ENCODE results near the gene KAZN. TPM values are rescaled to one million over a fixed set of nuclear protein-coding genes. Genes with fewer than 3 reads are reported as not detected.

The KAZN gene
- total RNA-seq, 4 donors from 2014 or later, result 9.2 to 30.6 (median 21.2) TPM

GRCh38 chr1:15096293-15096692 is 497.8 kb downstream of the KAZN start:
- TF ChIP-seq, protein P1, sequence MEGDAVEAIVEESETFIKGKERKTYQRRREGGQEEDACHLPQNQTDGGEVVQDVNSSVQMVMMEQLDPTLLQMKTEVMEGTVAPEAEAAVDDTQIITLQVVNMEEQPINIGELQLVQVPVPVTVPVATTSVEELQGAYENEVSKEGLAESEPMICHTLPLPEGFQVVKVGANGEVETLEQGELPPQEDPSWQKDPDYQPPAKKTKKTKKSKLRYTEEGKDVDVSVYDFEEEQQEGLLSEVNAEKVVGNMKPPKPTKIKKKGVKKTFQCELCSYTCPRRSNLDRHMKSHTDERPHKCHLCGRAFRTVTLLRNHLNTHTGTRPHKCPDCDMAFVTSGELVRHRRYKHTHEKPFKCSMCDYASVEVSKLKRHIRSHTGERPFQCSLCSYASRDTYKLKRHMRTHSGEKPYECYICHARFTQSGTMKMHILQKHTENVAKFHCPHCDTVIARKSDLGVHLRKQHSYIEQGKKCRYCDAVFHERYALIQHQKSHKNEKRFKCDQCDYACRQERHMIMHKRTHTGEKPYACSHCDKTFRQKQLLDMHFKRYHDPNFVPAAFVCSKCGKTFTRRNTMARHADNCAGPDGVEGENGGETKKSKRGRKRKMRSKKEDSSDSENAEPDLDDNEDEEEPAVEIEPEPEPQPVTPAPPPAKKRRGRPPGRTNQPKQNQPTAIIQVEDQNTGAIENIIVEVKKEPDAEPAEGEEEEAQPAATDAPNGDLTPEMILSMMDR (IDR thresholded peaks at IDR 0.05), result no peak
- ATAC-seq (ENCODE audit: low FRiP score), result no peak
- DNase-seq (ENCODE audit: low spot score), result no peak

DNA sequence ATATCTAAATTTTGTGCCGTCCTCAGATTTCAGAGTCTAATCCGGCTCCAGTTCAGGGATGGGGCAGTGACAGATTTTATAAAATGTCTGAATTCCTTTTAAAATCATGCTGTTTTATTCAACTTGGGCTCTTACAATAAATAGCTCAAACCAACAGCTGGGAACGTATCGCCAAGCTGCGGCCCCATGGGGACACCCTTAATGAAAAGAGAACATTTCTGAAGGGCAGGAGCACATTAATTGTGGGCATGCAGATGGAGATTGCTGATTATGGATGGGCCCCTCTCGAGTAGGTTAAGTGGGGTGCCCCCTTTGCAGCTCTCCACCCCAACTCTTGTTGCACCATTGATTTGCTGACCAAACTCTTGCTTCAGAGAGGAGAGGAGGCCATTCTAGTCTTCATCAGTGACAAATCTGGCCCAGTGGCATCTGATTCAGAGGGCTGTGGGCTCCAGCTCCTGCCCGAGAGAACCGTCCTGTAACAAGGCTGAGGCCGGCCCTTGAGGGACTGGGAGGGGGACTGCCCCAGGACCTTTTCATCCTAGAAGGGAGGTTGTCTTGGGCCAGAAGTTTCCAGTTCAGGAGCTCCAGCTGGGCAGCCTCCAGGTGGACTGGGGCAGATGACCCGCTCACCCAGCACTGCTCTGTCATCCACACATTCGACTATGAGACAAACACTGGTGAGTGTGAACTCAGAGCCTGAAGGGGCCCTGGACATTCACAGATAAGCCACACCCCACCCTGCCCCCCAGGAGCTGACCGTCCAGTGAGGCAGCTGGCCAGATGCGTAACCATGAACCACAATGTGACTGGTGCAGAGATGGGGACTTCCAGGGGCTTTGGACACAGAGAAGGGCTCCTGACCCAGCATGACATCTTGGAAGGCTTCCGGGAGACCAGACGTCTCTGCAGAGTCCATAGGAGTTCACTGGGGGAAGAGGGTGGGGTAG is 500.0 kb downstream of the KAZN start:
- ATAC-seq (ENCODE audit: low FRiP score) (no peak), DNase-seq (ENCODE audit: low spot score) (no peak)
- TF ChIP-seq, protein P1 (IDR thresholded peaks at IDR 0.05), result no peak

DNA sequence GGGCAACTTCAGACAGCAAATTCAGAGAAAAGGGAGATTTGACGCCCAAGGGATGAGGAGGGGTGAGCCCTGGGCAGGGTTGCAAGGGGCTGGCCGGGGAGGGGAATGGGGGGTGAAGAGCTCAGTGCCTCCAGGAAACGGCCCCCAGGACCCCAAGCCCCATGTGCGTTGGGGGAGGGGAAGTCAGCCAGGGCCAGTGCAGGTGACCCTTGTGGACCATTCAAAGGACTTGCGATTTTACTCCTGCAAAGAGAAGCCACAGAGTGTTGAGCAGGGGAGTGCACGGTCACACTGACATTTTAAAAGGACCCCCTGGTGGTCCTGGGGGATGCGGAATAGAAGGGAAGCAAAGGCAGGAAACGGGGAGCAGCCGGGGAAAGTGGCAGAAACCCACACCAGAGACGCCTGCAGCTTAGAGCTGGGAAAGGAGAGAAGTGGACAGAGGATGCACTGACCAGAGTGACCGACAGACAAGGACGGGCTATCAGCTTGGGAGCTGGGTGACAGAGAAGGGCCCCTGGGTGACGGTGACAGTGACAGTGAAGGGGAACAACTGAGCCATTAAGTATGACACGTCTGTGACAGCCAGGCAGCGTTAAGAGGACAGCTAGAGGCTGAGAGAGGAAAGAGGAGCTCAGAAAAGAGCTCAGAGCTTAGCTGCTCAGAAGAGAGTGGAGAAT is 501.1 kb downstream of the KAZN start:
- ATAC-seq (ENCODE audit: low FRiP score) (no peak), DNase-seq (ENCODE audit: low spot score) (no peak)
- TF ChIP-seq, protein P1 (IDR thresholded peaks at IDR 0.05), result no peak

GRCh38 chr1:15100121-15100879 is 501.8 kb downstream of the KAZN start:
- ATAC-seq (ENCODE audit: low FRiP score) (no peak), DNase-seq (ENCODE audit: low spot score) (no peak)
- TF ChIP-seq, protein P1 (IDR thresholded peaks at IDR 0.05), result peak in 1 of 3 donors; percentile 73

GRCh38 chr1:15100880-15101760 is 502.6 kb downstream of the KAZN start:
- ATAC-seq (ENCODE audit: low FRiP score) (no peak), DNase-seq (ENCODE audit: low spot score) (no peak)
- TF ChIP-seq, protein P1 (IDR thresholded peaks at IDR 0.05), result no peak

GRCh38 chr1:15101801-15102200 is 503.3 kb downstream of the KAZN start:
- ATAC-seq (ENCODE audit: low FRiP score) (no peak), DNase-seq (ENCODE audit: low spot score) (no peak)
- TF ChIP-seq, protein P1 (IDR thresholded peaks at IDR 0.05), result no peak

Measured in omental fat pad (tissue), 4 donors.